ENCODE measurements around the gene ATP8A2. TPM values are rescaled to one million over a fixed set of nuclear protein-coding genes. Genes with fewer than 3 reads are reported as not detected.

ATP8A2 gene
- total RNA-seq: 2.1 TPM

- H3K36me3 ChIP-seq (ENCODE audit: control insufficient read depth in 3 of 3, insufficient read depth in 3 of 3, low read length in 3 of 3): no peaks in the 10 kb centered on the region
- H3K9me3 ChIP-seq (ENCODE audit: control insufficient read depth in 3 of 3, low read length in 3 of 3): no peaks in the 10 kb centered on the region
- no peak within 1 kb of the TSS for H3K4me3 ChIP-seq (ENCODE audit: low read length in 3 of 3)
- no peak within 1 kb of the TSS for H3K27ac ChIP-seq (ENCODE audit: low read depth, low read length)
- H3K9ac ChIP-seq (ENCODE audit: low read depth in 1 of 3, low read length in 3 of 3): no peak within 1 kb of the TSS
- no peaks in the 10 kb centered on the region for H3K4me1 ChIP-seq (ENCODE audit: control insufficient read depth in 3 of 3, insufficient read depth in 3 of 3, low read length in 3 of 3)
- H3K27me3 ChIP-seq (ENCODE audit: control insufficient read depth in 3 of 3, insufficient read depth in 3 of 3, low read length in 3 of 3): peaks cover 40 to 50% (median 48%) of the 10 kb centered on the region in 3 donors
Measured at GRCh38 chr13:25371875-25372283, at the start of gene ATP8A2. Gene ATP8A2 (plus strand): TSS chr13:25371974. CDS start chr13:25372213, 239 bp downstream.

- Histone ChIP-seq H3K4me3 (ENCODE audit: low read length in 3 of 3) (no peak overlapping the region), H3K36me3 (ENCODE audit: control insufficient read depth in 3 of 3, insufficient read depth in 3 of 3, low read length in 3 of 3) (peaks cover 3 to 53% (median 49%) of the 10 kb centered on the region in 3 donors), H3K9ac (ENCODE audit: low read depth in 1 of 3, low read length in 3 of 3) (no peak overlapping the region), H3K9me3 (ENCODE audit: control insufficient read depth in 3 of 3, low read length in 3 of 3) (no peaks in the 10 kb centered on the region), H3K27ac (ENCODE audit: low read depth, low read length) (no peak overlapping the region), H3K4me1 (ENCODE audit: control insufficient read depth in 3 of 3, insufficient read depth in 3 of 3, low read length in 3 of 3) (no peaks in the 10 kb centered on the region), H3K27me3 (ENCODE audit: control insufficient read depth in 3 of 3, insufficient read depth in 3 of 3, low read length in 3 of 3) (no peaks in the 10 kb centered on the region)
Measured at GRCh38 chr13:25324100-25324499, 47.7 kb upstream of the ATP8A2 start.

DNA sequence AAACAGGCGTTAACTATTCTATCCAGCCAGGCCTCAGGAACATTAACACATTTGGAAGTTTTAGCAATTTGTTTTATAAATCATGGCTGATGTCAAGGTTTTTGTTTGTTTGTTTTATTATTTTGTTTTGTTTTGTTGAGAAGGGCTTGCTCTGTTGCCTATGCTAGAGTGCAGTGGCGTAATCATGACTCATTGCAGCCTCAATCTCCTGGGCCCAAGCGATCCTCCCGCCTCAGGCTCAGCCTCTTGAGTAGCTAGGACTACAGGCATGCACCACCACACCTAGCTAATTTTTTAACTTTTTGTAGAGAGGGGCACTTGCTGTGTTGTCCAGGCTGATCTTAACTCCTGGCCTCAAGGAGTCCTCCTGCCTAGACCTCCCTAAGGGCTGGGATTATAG is 42.1 kb upstream of the ATP8A2 start:
- Histone ChIP-seq H3K27me3 (ENCODE audit: control insufficient read depth in 3 of 3, insufficient read depth in 3 of 3, low read length in 3 of 3) (no peaks in the 10 kb centered on the region), H3K4me3 (ENCODE audit: low read length in 3 of 3) (no peak overlapping the region), H3K4me1 (ENCODE audit: control insufficient read depth in 3 of 3, insufficient read depth in 3 of 3, low read length in 3 of 3) (no peaks in the 10 kb centered on the region), H3K27ac (ENCODE audit: low read depth, low read length) (no peak overlapping the region), H3K9me3 (ENCODE audit: control insufficient read depth in 3 of 3, low read length in 3 of 3) (no peaks in the 10 kb centered on the region), H3K36me3 (ENCODE audit: control insufficient read depth in 3 of 3, insufficient read depth in 3 of 3, low read length in 3 of 3) (peaks cover 14 to 62% (median 60%) of the 10 kb centered on the region in 3 donors), H3K9ac (ENCODE audit: low read depth in 1 of 3, low read length in 3 of 3) (no peak overlapping the region)

DNA sequence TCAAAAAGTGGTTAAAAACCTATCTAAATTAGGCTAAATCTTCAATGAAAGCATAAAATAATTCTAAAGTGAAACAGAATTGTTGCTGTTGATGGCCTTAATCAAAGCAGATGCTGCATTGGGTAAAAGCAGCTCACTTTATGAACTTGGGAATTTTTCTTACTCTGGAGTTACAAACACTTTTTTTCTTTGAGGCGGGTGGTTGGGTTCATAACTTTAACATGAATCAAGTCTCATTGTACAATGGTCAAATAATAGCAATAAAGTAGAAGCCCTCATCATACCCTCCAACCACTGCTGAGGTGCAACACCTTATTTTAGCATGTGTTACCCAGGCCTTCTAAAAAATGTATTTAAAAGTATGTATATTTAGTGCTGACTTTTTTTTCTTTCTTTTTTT is 41.2 kb upstream of the ATP8A2 start:
- no peaks in the 10 kb centered on the region for H3K4me1 ChIP-seq (ENCODE audit: control insufficient read depth in 3 of 3, insufficient read depth in 3 of 3, low read length in 3 of 3)
- no peak overlapping the region for H3K27ac ChIP-seq (ENCODE audit: low read depth, low read length)
- H3K4me3 ChIP-seq (ENCODE audit: low read length in 3 of 3): no peak overlapping the region
- peaks cover 12 to 56% (median 53%) of the 10 kb centered on the region in 3 donors for H3K36me3 ChIP-seq (ENCODE audit: control insufficient read depth in 3 of 3, insufficient read depth in 3 of 3, low read length in 3 of 3)
- no peaks in the 10 kb centered on the region for H3K27me3 ChIP-seq (ENCODE audit: control insufficient read depth in 3 of 3, insufficient read depth in 3 of 3, low read length in 3 of 3)
- H3K9me3 ChIP-seq (ENCODE audit: control insufficient read depth in 3 of 3, low read length in 3 of 3): no peaks in the 10 kb centered on the region
- H3K9ac ChIP-seq (ENCODE audit: low read depth in 1 of 3, low read length in 3 of 3): no peak overlapping the region

- Histone ChIP-seq H3K27me3 (ENCODE audit: control insufficient read depth in 3 of 3, insufficient read depth in 3 of 3, low read length in 3 of 3) (no peaks in the 10 kb centered on the region), H3K4me3 (ENCODE audit: low read length in 3 of 3) (no peak overlapping the region), H3K9me3 (ENCODE audit: control insufficient read depth in 3 of 3, low read length in 3 of 3) (no peaks in the 10 kb centered on the region), H3K27ac (ENCODE audit: low read depth, low read length) (no peak overlapping the region), H3K36me3 (ENCODE audit: control insufficient read depth in 3 of 3, insufficient read depth in 3 of 3, low read length in 3 of 3) (peaks cover 6 to 35% (median 24%) of the 10 kb centered on the region in 3 donors), H3K4me1 (ENCODE audit: control insufficient read depth in 3 of 3, insufficient read depth in 3 of 3, low read length in 3 of 3) (no peaks in the 10 kb centered on the region), H3K9ac (ENCODE audit: low read depth in 1 of 3, low read length in 3 of 3) (no peak overlapping the region)
Measured at GRCh38 chr13:25335856-25336255, 35.9 kb upstream of the ATP8A2 start.

- H3K36me3 ChIP-seq (ENCODE audit: control insufficient read depth in 3 of 3, insufficient read depth in 3 of 3, low read length in 3 of 3): no peaks in the 10 kb centered on the region
- no peak overlapping the region for H3K4me3 ChIP-seq (ENCODE audit: low read length in 3 of 3)
- H3K4me1 ChIP-seq (ENCODE audit: control insufficient read depth in 3 of 3, insufficient read depth in 3 of 3, low read length in 3 of 3): no peaks in the 10 kb centered on the region
- H3K27ac ChIP-seq (ENCODE audit: low read depth, low read length): no peak overlapping the region
- H3K9me3 ChIP-seq (ENCODE audit: control insufficient read depth in 3 of 3, low read length in 3 of 3): no peaks in the 10 kb centered on the region
- no peaks in the 10 kb centered on the region for H3K27me3 ChIP-seq (ENCODE audit: control insufficient read depth in 3 of 3, insufficient read depth in 3 of 3, low read length in 3 of 3)
- H3K9ac ChIP-seq (ENCODE audit: low read depth in 1 of 3, low read length in 3 of 3): no peak overlapping the region
Measured at GRCh38 chr13:25345576-25345975, 26.2 kb upstream of the ATP8A2 start.

- Histone ChIP-seq H3K9ac (ENCODE audit: low read depth in 1 of 3, low read length in 3 of 3) (no peak overlapping the region), H3K27me3 (ENCODE audit: control insufficient read depth in 3 of 3, insufficient read depth in 3 of 3, low read length in 3 of 3) (no peaks in the 10 kb centered on the region), H3K4me3 (ENCODE audit: low read length in 3 of 3) (no peak overlapping the region), H3K9me3 (ENCODE audit: control insufficient read depth in 3 of 3, low read length in 3 of 3) (no peaks in the 10 kb centered on the region), H3K4me1 (ENCODE audit: control insufficient read depth in 3 of 3, insufficient read depth in 3 of 3, low read length in 3 of 3) (no peaks in the 10 kb centered on the region), H3K27ac (ENCODE audit: low read depth, low read length) (no peak overlapping the region), H3K36me3 (ENCODE audit: control insufficient read depth in 3 of 3, insufficient read depth in 3 of 3, low read length in 3 of 3) (no peaks in the 10 kb centered on the region)
Measured at GRCh38 chr13:25347151-25347550, 24.6 kb upstream of the ATP8A2 start.

GRCh38 chr13:25351404-25351803 is 20.4 kb upstream of the ATP8A2 start:
- Histone ChIP-seq H3K4me3 (ENCODE audit: low read length in 3 of 3) (no peak overlapping the region), H3K27me3 (ENCODE audit: control insufficient read depth in 3 of 3, insufficient read depth in 3 of 3, low read length in 3 of 3) (peaks cover 0 to 4% (median 0%) of the 10 kb centered on the region in 3 donors), H3K9me3 (ENCODE audit: control insufficient read depth in 3 of 3, low read length in 3 of 3) (no peaks in the 10 kb centered on the region), H3K36me3 (ENCODE audit: control insufficient read depth in 3 of 3, insufficient read depth in 3 of 3, low read length in 3 of 3) (no peaks in the 10 kb centered on the region), H3K9ac (ENCODE audit: low read depth in 1 of 3, low read length in 3 of 3) (no peak overlapping the region), H3K27ac (ENCODE audit: low read depth, low read length) (no peak overlapping the region), H3K4me1 (ENCODE audit: control insufficient read depth in 3 of 3, insufficient read depth in 3 of 3, low read length in 3 of 3) (no peaks in the 10 kb centered on the region)

GRCh38 chr13:25352230-25352629 is 19.5 kb upstream of the ATP8A2 start:
- no peak overlapping the region for H3K4me3 ChIP-seq (ENCODE audit: low read length in 3 of 3)
- no peaks in the 10 kb centered on the region for H3K4me1 ChIP-seq (ENCODE audit: control insufficient read depth in 3 of 3, insufficient read depth in 3 of 3, low read length in 3 of 3)
- no peak overlapping the region for H3K9ac ChIP-seq (ENCODE audit: low read depth in 1 of 3, low read length in 3 of 3)
- H3K27ac ChIP-seq (ENCODE audit: low read depth, low read length): no peak overlapping the region
- H3K27me3 ChIP-seq (ENCODE audit: control insufficient read depth in 3 of 3, insufficient read depth in 3 of 3, low read length in 3 of 3): peaks cover 0 to 4% (median 0%) of the 10 kb centered on the region in 3 donors
- no peaks in the 10 kb centered on the region for H3K36me3 ChIP-seq (ENCODE audit: control insufficient read depth in 3 of 3, insufficient read depth in 3 of 3, low read length in 3 of 3)
- H3K9me3 ChIP-seq (ENCODE audit: control insufficient read depth in 3 of 3, low read length in 3 of 3): no peaks in the 10 kb centered on the region

DNA sequence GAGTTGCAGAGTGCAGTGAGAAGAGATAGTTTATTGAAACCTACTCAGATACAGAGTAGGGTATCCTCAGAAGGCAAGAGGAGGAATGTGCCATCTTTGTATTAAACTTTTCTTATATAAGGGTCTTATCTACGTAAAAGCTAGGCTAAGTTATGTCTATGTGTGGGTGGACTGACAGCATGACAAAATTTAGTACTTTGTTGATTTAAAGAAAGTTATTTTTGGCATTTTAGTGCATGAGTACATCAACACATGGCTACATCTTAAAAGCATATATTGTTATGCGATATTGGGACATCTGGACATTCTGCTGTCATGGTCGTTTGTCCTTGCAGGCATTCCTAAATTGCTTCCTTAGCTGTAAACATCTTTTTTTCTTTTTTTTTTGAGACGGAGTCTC is 19.0 kb upstream of the ATP8A2 start:
- H3K27ac ChIP-seq (ENCODE audit: low read depth, low read length): no peak overlapping the region
- H3K9ac ChIP-seq (ENCODE audit: low read depth in 1 of 3, low read length in 3 of 3): no peak overlapping the region
- H3K9me3 ChIP-seq (ENCODE audit: control insufficient read depth in 3 of 3, low read length in 3 of 3): no peaks in the 10 kb centered on the region

DNA sequence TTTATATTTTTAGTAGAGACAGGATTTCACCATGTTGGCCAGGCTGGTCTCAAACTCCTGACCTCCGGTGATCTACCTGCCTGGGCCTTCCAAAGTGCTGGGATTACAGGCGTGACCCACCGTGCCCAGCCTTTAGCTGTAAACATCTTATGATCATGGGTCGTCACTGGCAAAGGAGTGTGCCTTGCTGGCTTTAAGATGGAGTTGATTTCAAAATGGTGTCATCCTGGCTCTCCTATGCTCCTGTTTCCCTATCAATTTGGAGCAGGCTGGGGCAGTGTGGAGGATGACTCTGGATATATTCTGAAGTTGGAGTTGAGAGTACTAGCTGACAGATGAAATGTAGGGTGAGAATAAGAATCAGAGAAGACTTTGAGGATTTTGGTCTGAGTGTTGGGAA is 18.4 kb upstream of the ATP8A2 start:
- H3K27ac ChIP-seq (ENCODE audit: low read depth, low read length): no peak overlapping the region
- no peak overlapping the region for H3K9ac ChIP-seq (ENCODE audit: low read depth in 1 of 3, low read length in 3 of 3)
- H3K4me3 ChIP-seq (ENCODE audit: low read length in 3 of 3): no peak overlapping the region
- no peaks in the 10 kb centered on the region for H3K9me3 ChIP-seq (ENCODE audit: control insufficient read depth in 3 of 3, low read length in 3 of 3)
- no peaks in the 10 kb centered on the region for H3K36me3 ChIP-seq (ENCODE audit: control insufficient read depth in 3 of 3, insufficient read depth in 3 of 3, low read length in 3 of 3)
- H3K4me1 ChIP-seq (ENCODE audit: control insufficient read depth in 3 of 3, insufficient read depth in 3 of 3, low read length in 3 of 3): no peaks in the 10 kb centered on the region
- peaks cover 0 to 4% (median 0%) of the 10 kb centered on the region in 3 donors for H3K27me3 ChIP-seq (ENCODE audit: control insufficient read depth in 3 of 3, insufficient read depth in 3 of 3, low read length in 3 of 3)

More for the DNA sequence above, 19.0 kb upstream of the ATP8A2 start:
- Histone ChIP-seq H3K36me3 (ENCODE audit: control insufficient read depth in 3 of 3, insufficient read depth in 3 of 3, low read length in 3 of 3) (no peaks in the 10 kb centered on the region), H3K4me3 (ENCODE audit: low read length in 3 of 3) (no peak overlapping the region), H3K4me1 (ENCODE audit: control insufficient read depth in 3 of 3, insufficient read depth in 3 of 3, low read length in 3 of 3) (no peaks in the 10 kb centered on the region), H3K27me3 (ENCODE audit: control insufficient read depth in 3 of 3, insufficient read depth in 3 of 3, low read length in 3 of 3) (peaks cover 0 to 4% (median 0%) of the 10 kb centered on the region in 3 donors)
